Stomach (tissue), 9 donors: ENCODE data around the gene NLN. TPM values are rescaled to one million over a fixed set of nuclear protein-coding genes. Genes with fewer than 3 reads are reported as not detected.

Experiments
- DNase-seq, 2 donors: peaks; one replicate each; pipeline versions ENCODE4 v3.0.0 to v3.0.0-alpha.2; 2013 to 2019
- H3K27ac ChIP-seq, 5 donors: fragments of 200-600 bp in 4 of 5; sonication (generic) in 4 of 5; one replicate each; pipeline ENCODE4 v1.5.1; 2013 to 2019; ENCODE audit warnings: mild to moderate bottlenecking in 1 of 5, moderate library complexity in 1 of 5
- H3K27me3 ChIP-seq, 3 donors: fragments of 200-600 bp; sonication (generic); one replicate each; pipeline ENCODE4 v1.5.1; 2017 to 2019; ENCODE audit warnings: mixed run types in 1 of 3
- H3K36me3 ChIP-seq, 4 donors: fragments of 200-600 bp; sonication (generic); 1 replicate in 3 of 4; 2 replicates in 1 of 4; pipeline ENCODE4 v1.5.1; 2016 to 2019
- H3K4me1 ChIP-seq, 4 donors: fragments of 200-600 bp; sonication (generic); one replicate each; pipeline ENCODE4 v1.5.1; 2016 to 2019
- H3K4me3 ChIP-seq, 4 donors: fragments of 200-600 bp; sonication (generic) in 3 of 4; one replicate each; pipeline ENCODE4 v1.5.1; 2016 to 2019; ENCODE audit warnings: mild to moderate bottlenecking in 1 of 4
- H3K9me3 ChIP-seq, 4 donors: fragments of 200-600 bp; sonication (generic); one replicate each; pipeline ENCODE4 v1.5.1; 2016 to 2019
- CTCF ChIP-seq, 7 experiments: fragments of 450-650 bp in 4 of 7; fragments of 200-600 bp in 3 of 7; sonication (generic) in 3 of 7; IDR thresholded peaks; one replicate each; pipeline ENCODE4 v1.5.1; 2016 to 2019; ENCODE audit warnings: antibody characterized with exemption in 7 of 7, control low read depth in 2 of 7, mild to moderate bottlenecking in 1 of 7
- EP300 ChIP-seq: sonication (generic); formaldehyde crosslinking; IDR thresholded peaks from one replicate; pipeline ENCODE4 v1.6.1; 2017; ENCODE audit warnings: antibody characterized with exemption
- POLR2A ChIP-seq, 4 donors: fragments of 450-650 bp; IDR thresholded peaks; one replicate each; pipeline ENCODE4 v1.6.1; 2016; ENCODE audit warnings: antibody characterized with exemption in 4 of 4, control low read depth in 2 of 4, mild to moderate bottlenecking in 1 of 4, moderate library complexity in 1 of 4
- POLR2AphosphoS5 ChIP-seq, 3 donors: sonication (generic); formaldehyde crosslinking; IDR thresholded peaks; one replicate each; pipeline ENCODE4 v1.6.1; 2016; ENCODE audit warnings: antibody characterized with exemption in 3 of 3
- WGBS, 5 donors: extraction: QIAGEN DNeasy Blood & Tissue Kit in 3 of 5; methylation state at CpG; one replicate each; pipeline versions ENCODE4 v1.1.5 to v1.1.7; 2013 to 2018; 5-methylcytosine and 5-hydroxymethylcytosine counted together
- intact Hi-C: fragments of 100-400 bp; cut with DNase I; formaldehyde crosslinking; loops from one replicate; pipeline ENCODE4 v1.15.1; 2023; ENCODE audit warnings: low total_unique reads
- polyA plus RNA-seq, 3 donors: library from polyadenylated mRNA; stranded (reverse); fragments of 200-250 nt; gene quantifications; one replicate each; pipeline ENCODE4 v1.2.3, GENCODE V29; 2013
- total RNA-seq, 5 donors: library from RNA; depleted of rRNA; stranded (reverse); fragments of >200 nt; gene quantifications; one replicate each; pipeline versions ENCODE4 v1.1.0 to v1.2.3, GENCODE V29; 2014 to 2016
- donor health status: healthy with polysubstance abuse.
- donor health status: Bipolar disorder and iron deficiency.
- donor health status: healthy.

NLN gene
- total and polyA plus RNA-seq, 8 donors = 0.58 to 27.5 (median 9.3) TPM

DNA sequence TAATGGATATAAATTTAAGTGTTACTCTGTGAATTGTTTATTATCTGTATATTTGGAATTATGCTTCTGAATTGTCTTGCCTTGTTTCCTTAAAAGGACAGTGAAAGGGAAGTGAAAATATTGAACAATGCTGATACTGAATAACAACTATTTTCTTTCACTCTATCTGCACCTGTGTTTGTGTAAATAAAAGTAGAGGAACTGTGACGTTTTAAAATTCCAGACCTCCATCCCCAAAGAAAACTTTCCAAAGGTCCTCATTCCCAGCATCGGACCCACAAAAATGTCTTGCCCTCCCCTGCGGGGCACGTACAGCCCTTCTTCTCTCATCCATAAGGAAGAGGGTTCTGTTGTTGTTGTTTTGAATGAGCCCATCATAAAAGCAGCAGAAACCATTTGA lies 100.0 kb downstream of the NLN start:
- H3K9me3 ChIP-seq = no peaks in the 10 kb centered on the region
- intact Hi-C loops = no loop called here
- no peak for DNase-seq
- TF ChIP-seq EP300 = no peak
- no peak for TF ChIP-seq POLR2A (IDR thresholded peaks at IDR 0.05)
- TF ChIP-seq CTCF (IDR thresholded peaks at IDR 0.05) = no peak
- TF ChIP-seq POLR2AphosphoS5 (IDR thresholded peaks at IDR 0.05) = no peak
- H3K36me3 ChIP-seq = peaks cover 0 to 8% (median 2%) of the 10 kb centered on the region in 4 donors
- peaks cover 0 to 9% (median 0%) of the 10 kb centered on the region in 4 donors for H3K4me1 ChIP-seq
- H3K27me3 ChIP-seq = no peaks in the 10 kb centered on the region
- WGBS, 5 donors = 71 to 80% (median 76%) methylated on average over 4 of the region's 4 CpGs
- H3K4me3 ChIP-seq = no peak overlapping the region
- no peak overlapping the region for H3K27ac ChIP-seq

GRCh38 chr5:65822710-65823109 lies 100.7 kb downstream of the NLN start:
- H3K27ac ChIP-seq = no peak overlapping the region
- TF ChIP-seq POLR2AphosphoS5 (IDR thresholded peaks at IDR 0.05) = no peak
- no peak for TF ChIP-seq CTCF (IDR thresholded peaks at IDR 0.05)
- TF ChIP-seq EP300 = no peak
- TF ChIP-seq POLR2A (IDR thresholded peaks at IDR 0.05) = no peak
- peaks cover 0 to 9% (median 0%) of the 10 kb centered on the region in 4 donors for H3K4me1 ChIP-seq
- H3K36me3 ChIP-seq = peaks cover 0 to 8% (median 2%) of the 10 kb centered on the region in 4 donors
- intact Hi-C loops = no loop called here
- WGBS, 5 donors = 88 to 94% (median 91%) methylated on average over 6 of the region's 6 CpGs
- no peak overlapping the region for H3K4me3 ChIP-seq
- no peak for DNase-seq
- H3K9me3 ChIP-seq = no peaks in the 10 kb centered on the region
- H3K27me3 ChIP-seq = no peaks in the 10 kb centered on the region

DNA sequence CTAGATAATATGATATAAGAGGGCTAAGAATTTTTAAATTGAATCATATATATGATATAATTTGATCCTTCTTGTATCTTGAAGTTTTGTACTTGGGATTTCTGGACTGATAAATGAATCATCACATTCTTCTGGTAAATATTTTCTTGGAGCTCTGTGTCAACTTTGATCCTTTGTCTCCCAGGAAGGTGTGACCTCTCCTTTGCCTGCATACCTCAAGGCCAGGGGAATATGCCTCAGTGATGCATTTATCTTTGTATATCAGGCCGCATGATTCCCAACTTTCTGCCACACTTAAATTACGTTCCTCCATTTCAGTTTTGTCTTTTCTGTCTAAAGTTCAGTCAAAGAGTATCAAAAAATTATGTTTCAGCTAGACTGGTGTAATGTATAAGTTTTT lies 101.2 kb downstream of the NLN start:
- Histone ChIP-seq H3K27ac (no peak overlapping the region), H3K4me1 (peaks cover 0 to 9% (median 0%) of the 10 kb centered on the region in 4 donors), H3K27me3 (no peaks in the 10 kb centered on the region), H3K9me3 (no peaks in the 10 kb centered on the region), H3K36me3 (peaks cover 0 to 8% (median 2%) of the 10 kb centered on the region in 4 donors), H3K4me3 (no peak overlapping the region)
- WGBS, 5 donors = 78 to 98% (median 97%) methylated on average over 2 of the region's 2 CpGs
- intact Hi-C loops = no loop called here
- TF ChIP-seq CTCF (IDR thresholded peaks at IDR 0.05) = no peak
- DNase-seq = no peak

DNA sequence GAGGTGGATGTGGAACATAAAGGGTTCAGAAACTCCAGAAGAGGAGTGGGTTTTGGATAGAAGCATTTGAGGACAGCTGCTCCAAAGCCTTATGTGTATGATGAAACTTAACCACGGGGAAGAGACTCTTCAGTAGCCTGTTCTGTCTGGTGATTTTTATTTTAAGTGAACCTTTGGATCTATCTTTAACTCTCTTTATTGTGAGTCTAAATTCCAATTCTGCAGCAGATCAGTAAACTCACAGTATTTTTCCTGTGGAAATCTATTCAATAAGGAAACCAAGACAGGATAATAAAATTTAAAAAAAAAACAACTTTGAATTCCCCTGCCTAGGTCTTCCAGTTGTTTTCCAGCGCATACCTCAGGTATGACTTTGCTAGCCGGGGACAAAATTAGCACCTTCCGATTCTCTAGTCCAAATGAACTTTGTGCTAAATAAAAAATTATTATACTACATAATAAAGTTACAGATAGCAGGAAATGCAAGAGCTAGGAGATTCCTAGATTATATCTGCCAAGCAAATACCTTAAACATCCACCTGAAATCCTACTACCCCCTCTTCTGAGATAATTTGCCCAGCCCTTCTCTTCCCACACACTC lies 101.9 kb downstream of the NLN start:
- Histone ChIP-seq H3K36me3 (peaks cover 0 to 8% (median 2%) of the 10 kb centered on the region in 4 donors), H3K9me3 (no peaks in the 10 kb centered on the region), H3K27ac (no peak overlapping the region), H3K27me3 (no peaks in the 10 kb centered on the region), H3K4me1 (peaks cover 0 to 9% (median 0%) of the 10 kb centered on the region in 4 donors), H3K4me3 (no peak overlapping the region)
- TF ChIP-seq POLR2AphosphoS5 (IDR thresholded peaks at IDR 0.05) (no peak), POLR2A (IDR thresholded peaks at IDR 0.05) (no peak)
- no peak for DNase-seq
- intact Hi-C loops = no loop called here
- WGBS, 5 donors = 69 to 89% (median 81%) methylated on average over 4 of the region's 4 CpGs
